Adrenal gland (tissue), 12 donors: Measurements from ENCODE around the gene TNS4. TPM values are rescaled to one million over a fixed set of nuclear protein-coding genes. Genes with fewer than 3 reads are reported as not detected.

Experiments
- DNase-seq, 7 donors: peaks; one replicate each; pipeline ENCODE4 v3.0.0-alpha.2; 2019 to 2020
- H3K27ac ChIP-seq, 5 donors: fragments of 200-600 bp; sonication (generic) in 4 of 5; 1 replicate in 3 of 5; 2 replicates in 2 of 5; pipeline versions ENCODE4 v1.5.1 to v1.8.0; 2016 to 2020; ENCODE audit warnings: mild to moderate bottlenecking in 1 of 5
- H3K27me3 ChIP-seq: fragments of 200-600 bp; 2 replicates; pipeline ENCODE4 v1.8.0; 2021
- H3K36me3 ChIP-seq, 2 donors: fragments of 200-600 bp; replicated peaks in 1 of 2; 1 replicate in 1 of 2; 2 replicates in 1 of 2; pipeline versions ENCODE4 v1.5.1 to v1.8.0; 2018 to 2022
- H3K4me1 ChIP-seq, 2 donors: fragments of 200-600 bp; replicated peaks in 1 of 2; 1 replicate in 1 of 2; 2 replicates in 1 of 2; pipeline versions ENCODE4 v1.5.1 to v1.8.0; 2018 to 2021
- H3K4me3 ChIP-seq, 4 donors: fragments of 200-600 bp; sonication (generic) in 3 of 4; one replicate each; pipeline ENCODE4 v1.5.1; 2016 to 2018
- H3K9me3 ChIP-seq, 3 donors: fragments of 200-600 bp; sonication (generic) in 1 of 3; replicated peaks in 1 of 3; 1 replicate in 2 of 3; 2 replicates in 1 of 3; pipeline versions ENCODE4 v1.5.1 to v1.8.0; 2016 to 2021
- CTCF ChIP-seq, 6 experiments: fragments of 450-650 bp in 4 of 6; fragments of 200-600 bp in 2 of 6; sonication (generic) in 1 of 6; IDR thresholded peaks; 1 replicate in 5 of 6; 2 replicates in 1 of 6; pipeline versions ENCODE4 v1.5.1 to v1.8.0; 2016 to 2021; ENCODE audit warnings: antibody characterized with exemption in 6 of 6, mild to moderate bottlenecking in 2 of 6, moderate library complexity in 1 of 6
- POLR2A ChIP-seq, 2 donors: fragments of 450-650 bp; IDR thresholded peaks; one replicate each; pipeline ENCODE4 v1.6.1; 2017; ENCODE audit warnings: antibody characterized with exemption in 2 of 2, mild to moderate bottlenecking in 2 of 2, moderate library complexity in 1 of 2
- WGBS, 4 donors: extraction: QIAGEN DNeasy Blood & Tissue Kit in 2 of 4; methylation state at CpG; one replicate each; pipeline versions ENCODE4 v1.1.5 to v1.1.7; 2013 to 2017; 5-methylcytosine and 5-hydroxymethylcytosine counted together
- intact Hi-C, 2 donors: fragments of 100-400 bp; cut with DNase I; formaldehyde crosslinking; loops; one replicate each; pipeline versions ENCODE4 v1.14.1 to v1.15.0; 2022 to 2023
- polyA plus RNA-seq, 3 donors: library from polyadenylated mRNA; stranded (reverse); fragments of 200-250 nt in 2 of 3; fragments of 350-450 nt in 1 of 3; fragmentation: Illumina TruSeq in 1 of 3; extraction: RNeasy Lipid Tissue Mini Kit (QIAGEN cat#74804) in 1 of 3; gene quantifications; one replicate each; pipeline ENCODE4 v1.2.3, GENCODE V29; 2013 to 2014
- total RNA-seq, 9 donors: library from RNA; depleted of rRNA in 4 of 9; stranded (reverse); fragments of >200 nt in 4 of 9; fragments of 120-200 nt in 1 of 9; fragmentation: NEBNext Ultra II Directional in 1 of 9; extraction: Animal tissue kit (Norgen Biotek cat#: 25700) in 1 of 9; gene quantifications; one replicate each; pipeline versions ENCODE4 v1.1.0 to v1.2.4, GENCODE V29; 2013 to 2023
- donor health status: healthy with polysubstance abuse.
- donor health status: Bipolar disorder and iron deficiency.
- donor health status: DM: yes; HTN: yes; CAD: no.
- donor health status: DM: no; HTN: no; CAD: no.
- donor health status: DM: no; HTN: no; CAD: no.
- donor health status: DM: yes; HTN: yes; CAD: no.

TNS4 gene
- total and polyA plus RNA-seq, 12 donors = 0.07 to 0.32 (median 0.11) TPM; not detected in 7

GRCh38 chr17:40450175-40450574 lies 51.2 kb downstream of the TNS4 start:
- H3K36me3 ChIP-seq = peaks cover 0 to 32% of the 10 kb centered on the region in 2 donors
- peak in 2 of 7 donors; percentile 19 to 50 for DNase-seq
- 81 to 90% (median 85%) methylated on average over 3 of the region's 3 CpGs for WGBS, 4 donors
- H3K9me3 ChIP-seq = no peaks in the 10 kb centered on the region
- TF ChIP-seq POLR2A (IDR thresholded peaks at IDR 0.05) (no peak), CTCF (IDR thresholded peaks at IDR 0.05) (peak in 3 of 6 experiments; percentile 34 to 48 (median 38))
- peaks cover 20 to 62% of the 10 kb centered on the region in 2 donors for H3K4me1 ChIP-seq
- intact Hi-C loops = no loop called here
- H3K4me3 ChIP-seq = no peak overlapping the region
- peak overlapping the region in 2 of 5 donors; percentile 30 to 75 for H3K27ac ChIP-seq
- H3K27me3 ChIP-seq = no peaks in the 10 kb centered on the region

GRCh38 chr17:40448639-40449261 lies 52.7 kb downstream of the TNS4 start:
- H3K27ac ChIP-seq = peak overlapping the region in 3 of 5 donors; percentile 10 to 80 (median 59)
- 40 to 58% (median 54%) methylated on average over 7 of the region's 7 CpGs for whole genome bisulfite sequencing, 4 donors
- H3K4me1 ChIP-seq = peaks cover 20 to 62% of the 10 kb centered on the region in 2 donors
- TF ChIP-seq POLR2A (IDR thresholded peaks at IDR 0.05) (no peak), CTCF (IDR thresholded peaks at IDR 0.05) (no peak)
- H3K36me3 ChIP-seq = peaks cover 0 to 17% of the 10 kb centered on the region in 2 donors
- intact Hi-C loops = loop anchor here in 1 of 2 donors (10.0 kb wide), 1 partner anchor 116 kb away; the partner anchor contains the start of gene CCR7
- no peaks in the 10 kb centered on the region for H3K9me3 ChIP-seq
- H3K4me3 ChIP-seq = peak overlapping the region in 1 of 4 donors; percentile 19
- H3K27me3 ChIP-seq = no peaks in the 10 kb centered on the region
- peak in 1 of 7 donors; percentile 15 for DNase-seq

GRCh38 chr17:40448213-40448638 lies 53.2 kb downstream of the TNS4 start:
- peak in 3 of 7 donors; percentile 33 to 73 (median 37) for DNase-seq
- Histone ChIP-seq H3K4me1 (peaks cover 20 to 62% of the 10 kb centered on the region in 2 donors), H3K27ac (peak overlapping the region in 3 of 5 donors; percentile 10 to 80 (median 59)), H3K27me3 (no peaks in the 10 kb centered on the region), H3K9me3 (no peaks in the 10 kb centered on the region), H3K4me3 (peak overlapping the region in 1 of 4 donors; percentile 60), H3K36me3 (peaks cover 0 to 12% of the 10 kb centered on the region in 2 donors)
- intact Hi-C loops = loop anchor here in 1 of 2 donors (10.0 kb wide), 1 partner anchor 117 kb away; the partner anchor contains the start of gene CCR7
- 41 to 55% (median 48%) methylated on average over 8 of the region's 8 CpGs for WGBS, 4 donors
- TF ChIP-seq CTCF (IDR thresholded peaks at IDR 0.05) = no peak
- TF ChIP-seq POLR2A (IDR thresholded peaks at IDR 0.05) = no peak

DNA sequence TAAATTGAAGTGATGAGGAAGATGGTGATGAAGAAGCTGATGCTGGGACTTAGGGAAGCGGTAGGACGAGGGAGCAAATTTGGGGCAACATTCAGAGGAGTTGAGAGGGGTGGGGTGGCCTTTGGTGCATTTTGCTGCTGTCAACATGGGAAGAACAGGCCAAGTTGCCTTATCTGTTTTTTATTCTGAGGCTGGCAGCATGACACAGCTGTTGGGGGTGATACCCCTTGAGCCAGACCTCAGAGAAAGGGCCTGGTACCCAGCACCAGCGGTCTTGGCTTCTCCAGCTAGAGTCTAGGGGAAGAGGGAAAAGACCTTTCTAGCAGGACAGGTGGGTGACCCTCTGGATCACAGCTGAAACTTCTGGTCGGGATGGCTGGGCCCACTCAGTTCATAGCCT lies 53.6 kb downstream of the TNS4 start:
- peaks cover 19 to 59% of the 10 kb centered on the region in 2 donors for H3K4me1 ChIP-seq

More for the DNA sequence above, 53.6 kb downstream of the TNS4 start:
- TF ChIP-seq CTCF (IDR thresholded peaks at IDR 0.05) (no peak), POLR2A (IDR thresholded peaks at IDR 0.05) (no peak)
- H3K27me3 ChIP-seq = no peaks in the 10 kb centered on the region
- peak in 1 of 7 donors; percentile 7 for DNase-seq
- peaks cover 0 to 8% of the 10 kb centered on the region in 2 donors for H3K36me3 ChIP-seq
- H3K4me3 ChIP-seq = peak overlapping the region in 1 of 4 donors; percentile 60
- 62 to 88% (median 66%) methylated on average over 4 of the region's 4 CpGs for whole genome bisulfite sequencing, 4 donors
- intact Hi-C loops = loop anchor here in 1 of 2 donors (10.0 kb wide), 1 partner anchor 117 kb away; the partner anchor contains the start of gene CCR7
- peak overlapping the region in 3 of 5 donors; percentile 6 to 80 (median 59) for H3K27ac ChIP-seq
- H3K9me3 ChIP-seq = no peaks in the 10 kb centered on the region
